Activated CD8-positive, alpha-beta memory T cell treated with anti-CD3 and anti-CD28 coated beads, Interleukin-2, amount 50 U/mL, for 24 hours (primary cell): Measurements from ENCODE around the gene TCF19.

ENCODE experiments used
- DNase-seq: peaks from one replicate; pipeline ENCODE4 v3.0.0-alpha.2; 2020; ENCODE audit errors: extremely low read depth

TCF19 gene, protein sequence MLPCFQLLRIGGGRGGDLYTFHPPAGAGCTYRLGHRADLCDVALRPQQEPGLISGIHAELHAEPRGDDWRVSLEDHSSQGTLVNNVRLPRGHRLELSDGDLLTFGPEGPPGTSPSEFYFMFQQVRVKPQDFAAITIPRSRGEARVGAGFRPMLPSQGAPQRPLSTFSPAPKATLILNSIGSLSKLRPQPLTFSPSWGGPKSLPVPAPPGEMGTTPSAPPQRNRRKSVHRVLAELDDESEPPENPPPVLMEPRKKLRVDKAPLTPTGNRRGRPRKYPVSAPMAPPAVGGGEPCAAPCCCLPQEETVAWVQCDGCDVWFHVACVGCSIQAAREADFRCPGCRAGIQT

DNA sequence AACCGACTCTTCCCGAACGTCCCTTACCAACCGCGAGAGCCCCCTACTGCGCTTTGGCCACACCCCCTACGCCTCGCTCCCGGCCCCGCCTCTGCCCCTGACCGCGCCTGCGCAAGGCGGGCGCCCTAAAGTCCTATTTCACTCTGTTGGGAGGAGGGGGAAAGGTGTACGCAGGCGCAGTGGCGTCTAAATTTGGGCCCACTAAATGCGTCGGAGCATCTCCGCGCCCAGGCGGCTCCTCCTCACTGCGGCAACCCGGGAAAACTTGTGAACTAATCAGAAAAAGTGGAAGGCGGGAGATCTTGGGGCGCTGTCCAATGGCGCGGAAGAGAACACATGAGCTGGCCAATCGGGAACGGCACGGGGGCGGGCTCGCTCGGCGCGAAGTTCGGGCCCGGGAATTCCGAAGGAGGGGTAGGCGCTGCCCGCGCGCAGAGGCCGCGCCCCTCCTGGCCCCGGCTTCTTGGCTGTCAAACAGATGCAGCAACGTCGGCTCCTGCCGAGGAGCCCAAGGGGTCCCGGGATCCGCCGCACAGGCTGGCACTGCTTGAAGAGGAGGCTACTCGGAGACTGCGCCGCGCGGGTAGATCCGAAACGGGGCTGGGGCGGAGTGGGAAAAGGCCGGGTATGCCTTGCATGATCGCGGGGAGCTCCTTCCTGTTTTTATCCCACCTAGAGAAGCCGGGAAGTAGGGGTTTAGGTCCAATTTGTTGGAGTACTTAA, at the start of gene TCF19:
Gene TCF19 (plus strand): TSS at position 450 of the 723 bp plus-strand sequence. CDS start 881 bp downstream, outside the sequence.
- DNase-seq, result peak; percentile 99

DNA sequence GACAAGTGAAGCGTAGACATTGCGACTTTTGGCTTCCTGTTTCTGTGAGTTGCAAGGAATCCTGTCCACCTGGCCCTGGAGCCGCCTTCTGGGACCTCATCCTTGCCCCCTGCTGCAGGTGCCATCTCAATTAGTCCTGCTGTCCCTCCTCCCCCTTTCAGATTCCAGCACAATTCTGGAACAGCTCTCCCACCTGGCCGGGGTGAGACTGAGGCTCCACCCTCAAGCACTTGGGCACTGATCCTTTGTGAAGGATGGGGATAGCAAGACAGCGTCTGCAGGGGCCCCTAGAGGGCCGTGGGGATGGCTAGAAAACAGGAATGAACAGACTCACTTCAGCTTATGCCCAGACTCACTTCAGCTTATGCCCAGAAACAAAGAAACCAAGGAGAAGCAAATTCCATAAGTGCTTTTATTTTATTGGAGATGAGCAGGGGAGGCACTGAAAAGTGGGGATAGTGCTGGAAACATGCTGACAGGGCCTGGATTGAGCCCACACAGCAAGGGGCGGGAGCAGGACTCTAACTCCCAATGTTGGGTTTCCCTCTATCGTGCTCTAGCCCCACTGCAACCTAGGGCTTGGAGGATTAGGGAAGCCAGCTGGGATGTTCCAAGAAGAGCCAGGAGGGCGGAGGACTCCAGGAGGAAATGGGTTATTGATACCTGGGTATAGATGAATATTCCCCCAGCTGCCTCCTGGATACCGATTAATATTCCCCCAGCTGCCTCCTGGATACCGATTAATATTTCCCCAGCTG, 47.4 kb upstream of the TCF19 start:
- no peak for DNase-seq

DNA sequence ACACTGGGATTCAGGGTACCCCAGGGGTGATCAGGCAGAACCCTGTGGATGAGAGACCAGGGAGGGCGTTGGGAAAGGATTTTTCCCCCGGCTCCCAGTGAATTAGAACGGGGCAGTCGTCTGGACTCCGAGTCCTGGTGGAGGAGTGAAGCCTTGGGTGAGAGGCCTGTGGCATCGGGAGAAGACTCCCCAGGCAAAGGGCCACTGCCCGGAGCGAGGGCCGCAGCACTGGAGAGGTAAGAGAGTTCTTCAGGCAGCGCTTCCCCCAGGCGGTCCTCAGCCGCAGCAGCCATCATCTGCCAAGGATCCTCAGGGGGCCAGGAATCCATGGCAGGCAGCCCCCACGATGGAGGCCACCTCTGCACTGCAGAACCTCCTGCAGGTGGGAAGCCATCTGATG, 46.7 kb upstream of the TCF19 start:
- DNase-seq, result no peak

DNA sequence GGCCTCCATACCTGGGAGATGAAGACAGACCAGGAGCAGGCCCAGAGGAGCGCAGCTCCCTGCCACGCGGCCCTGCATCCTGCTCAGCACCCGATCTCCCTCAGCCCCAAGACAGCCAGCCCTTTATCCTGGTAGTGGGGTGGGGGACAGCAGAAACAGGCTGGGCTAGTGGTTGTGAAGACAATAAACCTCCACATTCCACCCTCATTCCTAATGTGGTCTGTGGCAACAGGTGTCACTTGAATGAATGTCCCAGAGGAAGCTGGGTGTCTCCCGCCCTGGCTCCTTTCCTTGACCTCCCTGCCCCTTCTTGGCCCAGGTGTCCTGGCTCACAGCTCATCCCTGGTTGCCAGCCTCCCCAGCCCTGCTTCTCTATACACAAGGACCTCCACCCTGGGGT, 45.9 kb upstream of the TCF19 start, which contains the start of gene C6orf15:
Gene C6orf15 (minus strand): TSS at position 98 of the 400 bp plus-strand sequence. CDS start 20 bp downstream, at position 78.
- no peak for DNase-seq

DNA sequence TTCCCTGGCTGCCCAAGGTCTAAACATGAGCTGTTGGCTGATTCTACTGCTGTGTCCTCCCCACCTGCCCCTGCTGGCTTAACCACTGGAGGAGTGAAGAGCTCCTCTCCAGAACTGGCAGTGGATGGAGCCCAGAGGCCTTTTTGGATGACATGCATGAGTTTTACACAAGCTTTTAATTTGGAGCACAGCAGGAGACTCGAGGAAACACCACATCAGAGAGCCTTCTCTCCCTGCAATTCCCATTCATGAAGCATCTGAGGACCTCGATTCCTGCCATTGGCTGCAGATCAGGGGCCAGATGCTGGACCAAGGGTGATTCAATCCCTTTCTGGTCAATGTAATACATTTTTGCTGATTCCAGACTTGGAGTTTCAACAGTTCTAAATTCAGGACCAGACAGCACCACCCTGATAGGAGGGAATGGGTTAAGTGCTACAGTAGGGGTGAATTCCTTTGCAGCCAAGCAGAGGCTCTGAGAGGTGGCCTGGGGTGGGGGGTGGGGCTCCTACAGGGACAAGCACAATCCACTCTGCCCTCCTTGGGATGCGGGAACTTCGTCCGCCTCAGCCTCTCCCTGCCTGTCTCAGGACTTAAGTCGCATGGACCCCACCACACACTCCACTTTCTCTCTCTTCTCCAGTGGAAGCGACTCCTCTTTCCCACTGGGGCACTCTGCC, 44.4 kb upstream of the TCF19 start:
- DNase-seq, result no peak

DNA sequence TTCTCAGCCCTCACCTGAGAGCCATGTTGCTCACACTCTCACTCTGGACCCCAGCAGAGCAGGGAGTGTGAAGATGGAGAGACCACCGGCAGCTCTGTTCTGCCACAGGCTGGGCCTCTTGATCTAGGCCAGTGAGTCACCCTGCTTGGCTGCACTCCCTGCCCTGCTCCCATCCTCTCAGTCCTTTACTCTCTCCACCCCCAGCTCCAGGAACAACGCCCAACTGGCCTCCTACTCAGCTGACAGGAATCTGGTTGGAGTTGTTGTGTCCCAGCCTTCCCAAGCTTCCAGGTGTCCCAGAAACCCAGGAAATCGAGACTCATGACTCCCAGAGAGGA, 43.9 kb upstream of the TCF19 start, which contains the start of gene PSORS1C1:
Gene PSORS1C1 (plus strand): TSS at position 260 of the 338 bp plus-strand sequence. CDS start 14,833 bp downstream, outside the sequence.
- DNase-seq, result no peak

DNA sequence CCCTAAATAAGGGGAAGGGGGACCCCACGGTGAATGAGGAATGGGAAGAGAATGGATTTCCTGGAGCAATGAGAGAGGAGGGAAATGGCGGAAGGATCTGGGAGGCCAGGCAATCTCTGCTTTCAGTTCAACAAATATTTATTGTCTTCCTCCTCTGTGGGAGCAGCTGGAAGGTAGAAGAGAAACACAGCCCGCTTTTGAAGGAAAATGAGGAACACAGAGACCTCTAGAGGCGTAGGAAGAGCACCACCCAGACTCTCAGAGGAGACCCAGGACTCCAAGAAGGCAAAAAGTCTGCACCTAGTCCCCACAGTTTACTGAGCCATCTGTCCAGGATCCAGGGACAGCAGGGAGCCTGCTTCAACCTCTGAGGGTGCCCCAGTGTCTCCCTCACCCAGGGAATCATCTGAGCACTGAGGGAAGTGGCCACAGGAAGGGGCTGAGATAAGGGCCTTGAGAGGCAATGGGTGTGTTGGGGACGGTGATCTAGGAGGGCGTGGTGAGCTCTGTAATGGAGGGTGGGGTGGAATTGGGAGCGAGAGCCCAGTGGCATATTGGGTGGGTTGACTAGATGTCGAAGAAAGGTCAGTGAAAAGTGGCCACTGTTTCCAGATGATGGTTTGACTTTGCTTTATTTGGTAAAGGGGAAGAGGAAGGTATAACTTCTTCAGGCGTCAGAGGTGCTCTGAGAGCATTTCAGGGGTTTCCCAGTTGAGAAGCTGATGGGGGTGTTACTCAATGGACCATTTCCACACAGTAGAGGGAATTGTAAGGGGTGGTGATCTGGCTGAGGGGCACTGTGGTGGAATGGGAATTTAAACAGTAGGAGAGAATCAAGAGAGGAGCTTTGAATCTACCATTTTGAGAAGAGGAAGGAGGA, 43.2 kb upstream of the TCF19 start:
- DNase-seq, result no peak

DNA sequence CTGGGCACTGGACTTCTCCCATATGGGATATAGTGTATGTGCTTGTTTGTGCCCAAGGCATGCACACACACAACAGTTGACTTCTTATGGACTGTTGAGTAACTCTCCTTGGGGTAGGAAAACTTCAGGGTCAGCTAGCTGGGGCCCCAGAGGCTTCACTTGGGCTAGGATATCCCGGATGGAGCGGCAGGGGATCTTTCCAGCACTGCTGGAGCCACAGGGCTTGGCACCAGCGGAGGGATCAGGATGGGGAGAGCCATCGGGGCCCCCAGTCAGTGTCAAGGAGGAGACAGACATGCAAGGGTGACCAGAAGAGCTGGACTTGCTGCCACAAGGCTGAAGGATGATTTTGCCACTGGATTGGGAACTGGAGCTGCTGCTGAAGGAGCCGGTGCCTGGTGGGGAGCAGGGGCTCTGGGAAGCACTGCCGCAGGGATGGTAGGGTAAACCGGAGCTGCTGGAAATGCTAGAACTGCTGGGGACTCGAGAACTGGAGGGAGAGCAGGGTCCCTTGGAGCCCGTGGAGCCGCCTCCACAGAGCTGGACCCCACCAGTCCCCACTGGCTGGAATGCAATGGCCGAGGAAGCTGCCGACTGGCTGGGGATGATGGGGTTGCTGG, 42.3 kb upstream of the TCF19 start:
- no peak for DNase-seq

DNA sequence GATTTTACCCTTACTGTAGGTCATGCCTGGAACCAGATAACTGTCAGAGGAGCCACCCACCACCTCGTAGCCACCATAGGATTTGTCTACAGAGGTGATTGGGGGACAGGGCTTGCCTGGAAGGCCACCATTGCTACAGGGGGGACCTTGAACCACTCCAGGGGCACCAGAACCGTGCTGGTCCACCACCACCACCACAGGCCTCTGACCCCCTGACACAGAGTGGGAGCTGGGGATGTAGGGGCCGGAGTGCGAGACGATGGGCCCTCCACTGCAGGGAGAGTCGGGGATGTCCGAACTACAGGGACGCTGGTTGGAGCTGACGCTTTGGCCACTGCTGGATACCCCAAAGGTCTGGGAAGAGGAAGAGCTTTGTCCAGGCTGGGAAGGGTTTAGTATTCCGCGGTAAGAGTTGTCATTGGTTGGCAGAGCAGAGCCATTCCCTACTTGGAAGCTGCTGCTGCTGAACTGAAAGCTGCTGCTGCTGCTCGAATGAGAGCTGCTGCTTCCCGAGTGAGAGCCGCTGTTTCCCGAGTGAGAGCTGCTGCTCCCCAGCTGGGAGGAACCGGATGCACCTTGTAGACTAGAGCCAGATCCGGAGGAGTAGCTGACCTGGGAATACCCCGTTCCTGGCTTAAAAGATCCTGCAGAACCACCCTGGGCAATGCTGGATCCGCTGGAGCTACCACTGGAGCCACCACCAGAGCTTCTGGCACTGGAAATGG, 41.6 kb upstream of the TCF19 start:
- no peak for DNase-seq

DNA sequence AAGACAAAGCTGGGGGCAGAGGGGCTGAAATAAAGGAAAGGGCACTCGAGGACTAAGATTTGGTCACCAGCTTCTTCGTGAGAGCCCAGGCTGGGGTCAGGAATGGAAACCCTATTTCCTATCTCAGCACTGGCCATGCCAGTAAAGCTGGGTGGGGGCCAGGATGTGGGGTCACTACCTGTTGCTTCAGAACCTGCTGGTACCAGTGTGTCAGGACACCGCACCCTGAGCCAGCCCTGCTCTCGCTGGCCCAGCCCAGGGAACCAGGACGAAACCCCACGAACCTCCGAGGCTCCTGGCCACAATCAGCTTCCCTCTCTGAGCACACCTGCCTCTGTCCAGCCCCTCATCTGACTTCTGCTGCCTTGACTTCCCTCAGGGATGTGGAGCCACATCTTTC, 40.2 kb upstream of the TCF19 start:
- no peak for DNase-seq

DNA sequence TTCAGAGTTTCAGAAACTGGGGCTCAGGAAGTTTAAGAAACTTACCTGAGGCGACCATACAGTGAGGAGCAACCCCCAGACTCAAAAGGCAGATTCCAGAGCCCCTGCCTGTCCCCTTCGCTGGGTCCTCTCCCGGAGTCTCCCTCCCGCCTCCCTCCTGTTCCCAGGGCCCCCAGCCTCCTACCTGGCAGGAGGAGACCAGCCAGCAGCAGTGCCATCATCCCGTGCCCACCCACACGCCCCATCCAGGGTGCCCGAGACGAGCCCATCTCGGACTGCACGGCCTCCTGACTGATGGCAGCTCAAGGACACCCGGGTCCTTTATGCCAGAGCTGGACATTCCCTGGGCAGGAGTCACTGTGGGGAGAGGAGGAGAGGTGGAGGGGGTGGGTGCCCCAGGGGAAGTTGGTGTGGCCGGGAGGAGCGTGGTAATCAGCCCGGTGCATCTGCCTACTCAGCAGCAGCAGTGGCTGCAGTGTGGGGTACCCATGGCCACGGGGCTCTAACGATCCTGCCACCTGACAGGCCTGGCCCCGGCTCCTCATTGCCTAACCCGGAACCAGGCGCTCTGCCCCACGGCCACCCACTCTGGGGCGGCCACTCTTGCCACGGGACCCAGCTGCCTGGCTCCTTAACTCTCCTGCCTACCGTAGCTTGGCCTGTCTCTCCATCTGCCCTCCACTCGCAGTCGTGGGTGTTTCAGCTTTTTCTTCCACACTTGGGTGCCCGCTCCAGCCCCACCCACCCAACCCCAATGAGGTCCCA, 38.1 kb upstream of the TCF19 start, which contains the start of gene CDSN:
Gene CDSN (minus strand): TSS at position 296 of the 765 bp plus-strand sequence. CDS start 27 bp downstream, at position 269.
- no peak for DNase-seq

DNA sequence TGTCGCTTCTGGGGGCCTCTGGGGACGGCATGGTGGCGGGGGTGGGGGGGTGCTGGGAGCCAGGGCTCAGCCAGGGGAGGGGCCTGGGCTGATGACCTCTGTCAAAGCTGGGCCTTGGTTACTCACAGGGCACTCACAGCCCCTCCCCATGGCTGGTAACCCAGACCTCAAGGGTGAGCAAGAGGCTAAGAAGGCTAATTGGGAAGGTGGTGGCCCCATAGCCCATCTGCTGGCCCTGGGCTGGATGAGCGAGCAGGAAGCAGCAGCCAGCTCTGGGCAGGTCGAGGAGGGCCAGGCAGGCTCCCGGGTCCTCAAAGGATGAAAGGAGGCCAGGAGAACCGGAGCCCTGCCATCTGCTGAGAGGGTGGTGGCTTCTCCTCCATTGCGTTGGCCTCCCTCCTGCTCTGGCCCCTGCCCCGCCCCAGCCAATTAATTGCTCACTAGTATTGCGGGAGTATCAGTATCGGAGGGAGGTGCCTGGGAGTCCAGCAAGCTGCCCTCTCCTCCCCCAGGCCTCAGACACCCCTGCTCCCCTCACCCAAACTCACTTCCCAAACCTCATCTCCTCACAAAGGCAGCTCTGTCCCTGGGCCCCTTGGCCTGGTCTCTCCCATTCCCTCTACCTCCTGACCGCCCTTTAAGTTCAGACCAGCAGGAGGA, 37.1 kb upstream of the TCF19 start:
- DNase-seq, result no peak

DNA sequence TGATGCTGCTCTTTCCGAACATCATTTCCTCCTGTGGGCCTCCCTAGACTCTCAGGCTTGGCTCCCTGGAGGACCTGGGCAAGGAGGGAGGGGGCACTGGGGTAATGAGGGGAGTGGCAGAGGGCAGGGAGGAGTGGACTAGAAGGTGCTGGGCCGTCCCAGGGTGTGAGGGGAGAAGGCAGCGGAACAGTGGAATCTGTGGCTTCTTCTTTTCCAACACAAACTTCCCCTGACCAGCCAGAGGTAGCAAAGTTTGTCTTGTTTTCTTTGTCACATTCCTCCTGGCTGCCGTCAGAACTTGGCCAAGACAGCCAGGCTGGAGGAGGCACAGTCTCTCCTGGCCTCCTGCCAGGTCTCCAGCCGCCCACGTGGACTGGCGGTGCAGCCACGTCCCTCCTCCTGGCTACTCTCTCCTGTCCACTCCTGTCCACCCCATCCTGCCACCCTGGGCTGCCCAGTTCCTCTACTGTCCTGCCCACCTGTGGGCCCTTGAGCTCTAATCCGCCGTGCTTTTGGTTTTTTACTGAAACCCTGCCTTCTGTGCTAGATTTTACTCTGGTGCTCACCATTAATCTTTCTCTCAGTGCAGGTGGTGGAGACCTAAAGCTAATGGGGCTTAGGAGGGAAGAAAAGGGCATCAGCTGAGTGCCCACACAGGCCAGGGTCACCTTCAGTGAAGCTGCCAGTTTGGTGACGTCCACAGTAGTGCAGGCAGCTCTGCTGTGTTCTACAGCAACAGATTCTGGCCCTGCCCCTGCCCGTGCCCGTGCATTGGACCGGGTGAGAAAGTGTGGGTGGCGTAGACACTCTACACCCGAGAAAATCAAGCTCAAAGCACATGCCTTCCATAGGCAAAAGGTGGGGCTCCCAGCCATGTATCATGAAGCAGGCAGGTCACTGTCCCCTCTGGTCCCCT, 35.3 kb upstream of the TCF19 start:
- no peak for DNase-seq

DNA sequence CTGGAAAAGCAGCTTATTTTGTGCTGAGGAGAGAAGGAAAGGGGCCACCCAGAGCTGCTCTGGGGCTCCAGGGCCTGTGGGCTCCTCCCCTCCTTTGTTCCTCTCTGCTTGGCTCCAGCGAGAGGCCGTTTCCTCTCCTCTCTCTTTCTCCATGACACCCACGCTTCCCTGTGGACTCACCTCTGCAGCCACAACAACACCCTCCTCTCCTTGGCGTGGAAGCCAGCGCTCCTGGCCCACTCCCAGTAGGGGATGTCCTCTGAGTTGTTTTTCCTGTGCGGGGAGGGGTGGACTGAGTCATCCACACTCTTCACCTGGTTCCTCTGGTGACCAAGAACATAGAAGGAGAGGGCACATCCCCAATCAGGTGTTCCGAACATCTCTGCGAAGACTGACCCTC, 33.2 kb upstream of the TCF19 start:
- DNase-seq, result no peak

DNA sequence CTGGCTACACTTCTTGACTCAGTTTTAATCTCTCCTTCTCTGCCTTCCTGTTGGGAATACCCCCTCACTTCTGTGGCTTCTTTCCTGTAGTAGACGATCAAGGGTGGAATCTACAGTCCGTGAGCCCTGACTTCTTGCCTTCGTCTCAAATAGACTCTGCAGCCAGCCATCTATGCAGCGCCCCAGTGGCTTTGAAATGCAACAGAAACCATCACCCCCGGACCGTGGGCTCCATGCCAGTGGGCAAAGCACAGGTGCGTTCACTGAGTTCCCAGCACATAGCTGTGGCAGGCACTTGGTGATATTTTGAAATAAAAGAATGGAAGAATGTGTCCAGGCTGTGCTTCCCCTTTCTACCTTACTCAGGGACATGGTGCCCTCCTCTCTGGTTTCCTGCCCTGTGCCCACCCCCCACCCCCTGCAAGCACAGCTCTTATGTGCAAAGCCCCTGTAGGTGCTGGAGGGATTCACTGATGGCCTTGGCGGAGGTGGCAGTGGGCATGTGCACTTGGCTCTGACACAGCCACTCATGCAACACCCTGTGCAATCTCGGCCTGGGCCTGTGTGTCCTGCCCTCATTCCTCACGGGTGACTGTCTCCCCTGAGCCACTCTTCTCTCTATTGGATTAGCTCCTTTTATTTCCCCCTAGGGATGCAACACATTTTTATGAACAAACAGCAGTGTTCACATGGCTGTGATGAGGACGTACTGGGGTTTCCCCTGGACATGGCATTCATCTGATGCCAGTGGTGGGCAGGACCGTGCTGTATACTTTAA, 32.6 kb upstream of the TCF19 start:
- no peak for DNase-seq
